Thymus (tissue), 11 donors: Measurements from ENCODE around the gene CXCR6. TPM values are rescaled to one million over a fixed set of nuclear protein-coding genes. Genes with fewer than 3 reads are reported as not detected.

Experiments used
- DNase-seq, 9 donors: peaks; one replicate each; pipeline ENCODE4 v3.0.0-alpha.2; 2013; ENCODE audit warnings: low spot score in 9 of 9, low read depth in 6 of 9, missing footprints in 1 of 9
- H3K27ac ChIP-seq, 2 donors: one replicate each; pipeline ENCODE4 v1.5.1; 2013; ENCODE audit warnings: control low read depth in 1 of 2, low read depth in 1 of 2, low read length in 1 of 2, mild to moderate bottlenecking in 1 of 2, moderate library complexity in 1 of 2
- H3K27me3 ChIP-seq, 2 donors: one replicate each; pipeline ENCODE4 v1.5.1; 2013; ENCODE audit warnings: low read length in 1 of 2; ENCODE audit not compliant: control insufficient read depth in 2 of 2, insufficient read depth in 1 of 2
- H3K36me3 ChIP-seq, 2 donors: one replicate each; pipeline ENCODE4 v1.5.1; 2013; ENCODE audit warnings: low read length in 1 of 2, mild to moderate bottlenecking in 1 of 2, moderate library complexity in 1 of 2; ENCODE audit not compliant: control insufficient read depth in 2 of 2, insufficient read depth in 2 of 2
- H3K4me1 ChIP-seq, 2 donors: one replicate each; pipeline ENCODE4 v1.5.1; 2013; ENCODE audit warnings: low read length in 2 of 2; ENCODE audit not compliant: control insufficient read depth in 2 of 2, insufficient read depth in 2 of 2
- H3K4me3 ChIP-seq, 2 donors: one replicate each; pipeline ENCODE4 v1.5.1; 2013; ENCODE audit warnings: low read length in 2 of 2, control low read depth in 1 of 2, mild to moderate bottlenecking in 1 of 2
- H3K9me3 ChIP-seq, 2 donors: one replicate each; pipeline ENCODE4 v1.5.1; 2013; ENCODE audit warnings: low read length in 1 of 2, mild to moderate bottlenecking in 1 of 2; ENCODE audit not compliant: control insufficient read depth in 2 of 2, insufficient read depth in 1 of 2
- WGBS: extraction: QIAGEN DNeasy Blood & Tissue Kit; methylation state at CpG from one replicate; pipeline ENCODE4 v1.1.7; 2013; 5-methylcytosine and 5-hydroxymethylcytosine counted together
- polyA plus RNA-seq: library from polyadenylated mRNA; stranded (reverse); fragments of 200-250 nt; gene quantifications from one replicate; pipeline ENCODE4 v1.2.3, GENCODE V29; 2013
- total RNA-seq: library from RNA; stranded (reverse); fragments of 120-200 nt; gene quantifications from one replicate; pipeline ENCODE4 v1.2.4, GENCODE V29; 2013
- donor health status: healthy.

The CXCR6 gene
- total and polyA plus RNA-seq, 2 donors: 8.5 to 10.4 TPM

DNA sequence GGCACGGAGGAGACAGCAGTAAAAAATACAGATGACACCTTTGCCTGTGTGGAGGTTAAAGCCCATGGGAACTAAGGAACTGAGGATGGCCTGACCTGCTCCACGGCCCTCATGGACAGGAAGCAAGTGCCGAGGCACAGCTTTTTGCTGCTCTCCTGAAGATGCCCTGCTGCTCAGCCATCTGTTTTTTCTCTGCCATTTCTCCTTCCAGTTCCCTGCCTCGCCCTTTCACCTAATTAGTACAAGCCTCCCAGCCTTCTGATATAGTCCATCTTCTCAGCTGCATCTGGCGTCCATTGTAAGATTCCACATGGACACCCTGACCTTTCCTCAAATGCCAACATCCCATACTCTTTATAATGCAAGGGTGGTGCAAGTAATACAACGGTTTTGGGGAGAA lies 11.8 kb upstream of the CXCR6 start:
- H3K9me3 ChIP-seq: peaks cover 0 to 1% of the 10 kb centered on the region in 2 donors
- H3K36me3 ChIP-seq: peaks cover 69 to 95% of the 10 kb centered on the region in 2 donors
- 97% methylated on average over 6 of the region's 6 CpGs for WGBS
- H3K4me1 ChIP-seq: peaks cover 17 to 24% of the 10 kb centered on the region in 2 donors
- DNase-seq: no peak
- H3K4me3 ChIP-seq: no peak overlapping the region
- no peaks in the 10 kb centered on the region for H3K27me3 ChIP-seq
- no peak overlapping the region for H3K27ac ChIP-seq

GRCh38 chr3:45932112-45932511 lies 11.2 kb upstream of the CXCR6 start:
- Histone ChIP-seq H3K27me3 (no peaks in the 10 kb centered on the region), H3K9me3 (peaks cover 0 to 1% of the 10 kb centered on the region in 2 donors), H3K27ac (no peak overlapping the region), H3K4me1 (peaks cover 17 to 25% of the 10 kb centered on the region in 2 donors), H3K36me3 (peaks cover 75 to 97% of the 10 kb centered on the region in 2 donors), H3K4me3 (no peak overlapping the region)
- no peak for DNase-seq
- 96% methylated on average over 4 of the region's 4 CpGs for WGBS

- no peak for DNase-seq
- peaks cover 7 to 26% of the 10 kb centered on the region in 2 donors for H3K4me1 ChIP-seq
- 98% methylated on average over 4 of the region's 4 CpGs for WGBS
- no peak overlapping the region for H3K4me3 ChIP-seq
- peaks cover 0 to 1% of the 10 kb centered on the region in 2 donors for H3K9me3 ChIP-seq
- H3K36me3 ChIP-seq: peaks cover 73 to 95% of the 10 kb centered on the region in 2 donors
- no peaks in the 10 kb centered on the region for H3K27me3 ChIP-seq
- no peak overlapping the region for H3K27ac ChIP-seq
Observed at GRCh38 chr3:45933591-45933990, 9.7 kb upstream of the CXCR6 start.

GRCh38 chr3:45936261-45936660 lies 7.0 kb upstream of the CXCR6 start:
- Histone ChIP-seq H3K4me1 (peaks cover 4 to 28% of the 10 kb centered on the region in 2 donors), H3K36me3 (peaks cover 51 to 83% of the 10 kb centered on the region in 2 donors), H3K27ac (no peak overlapping the region), H3K9me3 (peaks cover 1 to 8% of the 10 kb centered on the region in 2 donors), H3K27me3 (no peaks in the 10 kb centered on the region), H3K4me3 (no peak overlapping the region)
- DNase-seq: no peak
- WGBS: 97% methylated on average over 9 of the region's 9 CpGs

GRCh38 chr3:45937206-45938042 lies 5.8 kb upstream of the CXCR6 start:
- Histone ChIP-seq H3K27me3 (no peaks in the 10 kb centered on the region), H3K36me3 (peaks cover 46 to 74% of the 10 kb centered on the region in 2 donors), H3K9me3 (peaks cover 1 to 8% of the 10 kb centered on the region in 2 donors), H3K4me3 (no peak overlapping the region), H3K27ac (no peak overlapping the region), H3K4me1 (peaks cover 4 to 37% of the 10 kb centered on the region in 2 donors)
- 89% methylated on average over 8 of the region's 8 CpGs for WGBS
- peak in 3 of 9 donors; percentile 31 to 71 (median 44) for DNase-seq

DNA sequence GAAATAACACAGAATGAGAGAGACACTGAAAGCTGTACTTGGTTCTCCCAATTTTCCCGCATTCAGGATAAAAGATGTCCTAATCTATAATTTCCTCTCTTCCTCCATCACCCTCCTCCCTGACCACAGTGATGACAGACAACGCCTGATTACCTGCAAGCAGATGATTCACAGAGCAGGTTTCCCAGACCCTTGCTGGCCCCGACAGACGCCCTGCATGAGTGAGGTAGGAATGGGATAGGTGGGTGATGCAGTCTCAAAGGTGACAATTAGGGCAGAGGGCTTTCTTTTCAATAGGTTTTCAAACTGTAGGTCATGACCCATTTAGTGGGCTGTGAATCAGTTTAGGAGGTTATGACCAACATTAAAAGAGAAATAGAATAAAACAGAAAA lies 5.2 kb upstream of the CXCR6 start:
- H3K27ac ChIP-seq: no peak overlapping the region
- peaks cover 9 to 44% of the 10 kb centered on the region in 2 donors for H3K4me1 ChIP-seq
- no peak for DNase-seq
- H3K9me3 ChIP-seq: peaks cover 1 to 8% of the 10 kb centered on the region in 2 donors
- no peaks in the 10 kb centered on the region for H3K27me3 ChIP-seq
- H3K4me3 ChIP-seq: no peak overlapping the region
- WGBS: 96% methylated on average over 4 of the region's 4 CpGs
- peaks cover 46 to 73% of the 10 kb centered on the region in 2 donors for H3K36me3 ChIP-seq

GRCh38 chr3:45938864-45939263 lies 4.4 kb upstream of the CXCR6 start:
- H3K36me3 ChIP-seq: peaks cover 40 to 66% of the 10 kb centered on the region in 2 donors

DNA sequence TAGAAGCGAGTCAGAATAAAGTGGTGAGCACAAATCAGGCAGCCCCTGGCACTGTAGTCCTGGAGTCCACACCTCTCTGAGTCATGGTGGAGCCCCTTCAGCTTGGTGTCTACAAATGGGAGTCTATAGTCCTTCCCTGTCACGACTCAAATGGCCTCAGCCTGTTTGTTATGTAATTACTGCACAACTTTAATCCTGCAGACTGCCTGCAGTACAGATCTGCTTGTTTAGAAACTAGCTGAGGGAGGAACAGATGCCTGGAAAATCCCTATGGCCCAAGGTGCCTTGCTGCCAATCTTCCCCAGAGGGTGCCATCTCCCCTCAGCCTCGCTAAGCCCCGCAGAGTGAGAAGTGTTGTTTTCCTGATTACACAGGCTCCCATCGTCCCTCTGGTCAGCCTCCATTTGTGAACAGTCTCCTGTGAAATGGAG lies 3.9 kb upstream of the CXCR6 start:
- H3K4me1 ChIP-seq: peaks cover 16 to 54% of the 10 kb centered on the region in 2 donors
- no peak overlapping the region for H3K4me3 ChIP-seq
- no peak overlapping the region for H3K27ac ChIP-seq
- H3K27me3 ChIP-seq: no peaks in the 10 kb centered on the region
- 80% methylated on average over 5 of the region's 5 CpGs for WGBS
- H3K9me3 ChIP-seq: peaks cover 1 to 8% of the 10 kb centered on the region in 2 donors
- H3K36me3 ChIP-seq: peaks cover 40 to 62% of the 10 kb centered on the region in 2 donors
- DNase-seq: no peak

More at GRCh38 chr3:45938864-45939263, 4.4 kb upstream of the CXCR6 start:
- Histone ChIP-seq H3K4me1 (peaks cover 16 to 52% of the 10 kb centered on the region in 2 donors), H3K27ac (no peak overlapping the region), H3K9me3 (peaks cover 1 to 8% of the 10 kb centered on the region in 2 donors), H3K27me3 (no peaks in the 10 kb centered on the region), H3K4me3 (no peak overlapping the region)
- DNase-seq: peak; percentile 82 to 99 (median 94)
- 34% methylated on average over 4 of the region's 4 CpGs for WGBS

DNA sequence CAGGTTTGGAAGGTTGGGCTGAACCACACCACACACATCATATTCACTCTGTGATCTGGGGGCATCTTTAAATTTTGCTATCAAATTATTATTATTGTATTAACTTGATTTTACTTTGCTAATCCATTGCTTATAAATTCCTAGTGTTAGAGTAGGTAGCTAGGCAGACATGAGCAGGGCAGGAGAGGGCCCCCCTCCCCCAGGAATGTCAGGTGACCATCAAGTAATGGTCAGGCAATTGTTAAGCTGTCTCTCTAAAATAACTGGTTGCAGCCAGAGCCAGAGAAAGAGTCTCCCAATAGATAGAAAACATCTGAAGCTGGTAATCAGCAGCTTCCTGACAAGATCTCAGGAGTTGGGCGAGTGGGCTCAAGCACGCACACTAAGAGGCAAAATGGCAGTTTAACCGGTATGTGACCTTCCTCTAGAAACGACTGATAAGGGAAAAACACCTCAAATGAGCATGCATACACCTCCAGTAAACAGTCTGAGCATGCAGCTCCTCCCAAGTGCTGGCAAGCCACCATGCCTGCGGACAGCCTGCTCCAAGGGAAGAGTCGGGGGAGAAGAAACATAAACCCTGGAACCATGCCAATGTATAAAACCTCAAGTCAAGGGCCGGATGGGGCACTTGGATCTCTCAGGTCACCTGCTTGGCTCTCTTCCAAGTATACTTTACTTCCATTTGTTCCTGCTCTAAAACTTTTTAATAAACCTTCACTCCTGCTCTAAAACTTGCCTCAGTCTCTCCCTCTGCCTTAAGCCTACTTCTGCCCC lies 3.1 kb upstream of the CXCR6 start:
- Histone ChIP-seq H3K27me3 (no peaks in the 10 kb centered on the region), H3K4me1 (peaks cover 16 to 61% of the 10 kb centered on the region in 2 donors), H3K9me3 (peaks cover 0 to 8% of the 10 kb centered on the region in 2 donors), H3K36me3 (peaks cover 35 to 57% of the 10 kb centered on the region in 2 donors), H3K27ac (no peak overlapping the region), H3K4me3 (no peak overlapping the region)
- DNase-seq: no peak
- 95% methylated on average over 7 of the region's 7 CpGs for WGBS
